DOHH2 (cell line): ENCODE data around the gene KCTD21.

Experiments used
- CTCF ChIP-seq: fragments of 200-600 bp; sonication (generic); IDR thresholded peaks from one replicate; pipeline ENCODE4 v1.5.1; 2014; ENCODE audit warnings: antibody characterized with exemption, mild to moderate bottlenecking, low read depth, low read length; ENCODE audit not compliant: poor library complexity, severe bottlenecking
- EZH2phosphoT487 ChIP-seq: fragments of 200-600 bp; sonication (generic); IDR thresholded peaks from 2 replicates; pipeline ENCODE4 v1.6.1; 2017; ENCODE audit warnings: borderline replicate concordance, mild to moderate bottlenecking, antibody characterized with exemption, low read length, moderate library complexity, mixed read lengths

GRCh38 chr11:78164471-78164870 is 24.0 kb downstream of the KCTD21 start:
- TF ChIP-seq CTCF (no peak), EZH2phosphoT487 (no peak)
